Hematopoietic multipotent progenitor cell treated with erythropoietin and hydrocortisone succinate and interleukin-3 and kit ligand, for 17 days (in vitro differentiated cells): Measurements from ENCODE around the gene ZNF778.

Source experiments
- DNase-seq: peaks from one replicate; pipeline ENCODE4 v3.0.0-alpha.2; 2015; ENCODE audit warnings: low spot score

Gene ZNF778

DNA sequence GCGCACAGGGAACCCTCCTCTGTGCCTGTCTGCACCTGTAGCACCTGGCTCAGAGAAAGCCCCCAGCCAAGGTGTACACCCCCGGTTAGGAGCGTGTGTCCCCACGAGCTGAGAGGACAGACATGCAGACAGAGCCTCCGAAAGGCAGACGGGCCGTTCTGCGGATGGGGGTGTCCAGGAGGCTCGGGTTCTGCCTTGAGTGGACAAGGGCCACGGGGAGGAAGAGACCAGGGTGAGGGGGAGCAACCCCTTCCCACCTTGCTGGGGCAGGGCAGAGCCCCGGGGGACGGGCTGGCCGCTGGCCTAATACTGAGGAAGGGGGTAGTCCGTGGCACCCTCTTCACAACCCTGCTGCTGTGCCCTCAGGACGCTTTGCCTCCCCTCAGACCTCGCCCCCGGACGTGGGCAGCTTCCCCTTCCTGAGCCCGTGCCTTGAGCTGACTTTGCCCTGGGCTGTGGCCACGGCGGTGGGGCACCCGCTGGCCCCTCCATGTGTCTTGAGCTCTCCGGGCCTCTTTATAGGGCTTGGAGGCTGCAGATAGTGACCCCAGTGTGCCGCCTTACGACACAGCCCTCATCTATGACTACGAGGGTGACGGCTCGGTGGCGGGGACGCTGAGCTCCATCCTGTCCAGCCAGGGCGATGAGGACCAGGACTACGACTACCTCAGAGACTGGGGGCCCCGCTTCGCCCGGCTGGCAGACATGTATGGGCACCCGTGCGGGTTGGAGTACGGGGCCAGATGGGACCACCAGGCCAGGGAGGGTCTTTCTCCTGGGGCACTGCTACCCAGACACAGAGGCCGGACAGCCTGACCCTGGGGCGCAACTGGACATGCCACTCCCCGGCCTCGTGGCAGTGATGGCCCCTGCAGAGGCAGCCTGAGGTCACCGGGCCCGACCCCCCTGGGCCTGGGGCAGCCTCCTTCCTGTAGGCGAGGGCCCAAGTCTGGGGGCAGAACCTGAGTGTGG lies 22.9 kb upstream of the ZNF778 start:
- no peak for DNase-seq

DNA sequence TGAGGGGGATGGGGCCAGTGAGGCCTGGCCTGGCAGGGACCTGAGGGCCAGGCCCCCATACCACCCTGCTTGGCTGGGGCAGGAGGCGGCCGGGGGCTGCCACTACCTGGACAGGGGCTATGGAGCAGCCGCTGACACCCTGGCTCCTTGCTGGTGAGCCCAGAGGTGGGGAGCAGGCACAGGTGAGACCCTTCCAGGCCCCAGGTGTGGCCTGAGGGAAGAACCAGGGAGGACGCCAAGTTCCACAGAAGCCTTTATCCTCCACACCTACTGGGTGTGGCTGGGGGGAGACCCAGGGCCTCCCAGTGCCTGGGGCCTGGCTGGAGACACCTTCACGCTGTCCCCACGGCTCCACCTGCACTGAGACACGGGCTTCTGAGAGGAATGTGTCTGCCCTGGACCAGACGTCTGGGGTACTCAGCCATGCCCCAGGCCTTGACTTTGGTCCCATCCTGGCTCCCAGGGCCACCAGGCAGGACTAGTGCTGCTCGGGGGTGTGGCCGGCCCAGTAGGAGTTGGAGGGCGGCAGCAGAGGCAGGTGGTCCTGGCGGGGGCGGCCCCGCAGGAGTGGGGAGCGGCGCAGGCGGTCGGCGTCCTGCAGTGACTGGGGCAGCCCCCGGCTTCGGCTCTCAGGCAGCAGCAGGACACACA lies 21.9 kb upstream of the ZNF778 start:
- no peak for DNase-seq

GRCh38 chr16:89197033-89197632 lies 20.4 kb upstream of the ZNF778 start:
- no peak for DNase-seq

DNA sequence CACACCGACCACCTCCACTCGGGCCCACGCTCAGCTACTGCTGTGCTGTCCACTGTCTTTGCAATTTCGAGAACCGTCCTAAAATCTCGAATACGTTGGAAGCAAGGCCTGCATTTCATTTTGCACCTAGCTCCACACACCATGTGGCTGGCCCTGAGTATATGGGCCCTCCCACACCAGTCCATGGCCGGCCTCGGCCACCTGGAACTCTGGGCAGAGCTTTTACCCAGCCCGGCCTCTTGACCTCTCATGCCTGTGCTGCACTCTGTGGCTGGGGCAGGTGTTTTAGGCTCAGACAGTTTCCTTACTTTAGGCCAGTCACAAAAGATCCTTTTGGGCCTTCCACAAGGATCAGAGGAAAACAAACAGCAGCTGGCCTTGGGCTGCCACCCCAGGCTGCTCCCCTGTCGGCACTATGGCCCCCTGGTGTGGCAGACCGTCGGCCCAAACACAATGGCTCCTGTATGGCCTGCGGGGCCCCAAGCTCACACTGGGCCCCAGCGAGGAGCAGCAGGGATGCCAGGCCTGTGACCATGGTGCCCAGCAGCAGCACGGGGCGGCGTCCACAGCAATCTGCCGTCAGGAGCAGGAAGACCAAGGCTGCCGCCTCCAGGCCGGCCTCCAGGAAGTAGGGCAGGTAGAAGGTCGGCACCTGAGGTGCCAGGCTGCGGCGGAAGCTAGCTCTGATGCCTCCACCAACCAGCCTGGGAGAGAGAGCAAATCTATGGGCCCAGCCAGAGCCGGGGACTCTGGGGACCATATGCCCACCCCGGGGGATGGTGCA lies 19.7 kb upstream of the ZNF778 start:
- DNase-seq, result no peak

DNA sequence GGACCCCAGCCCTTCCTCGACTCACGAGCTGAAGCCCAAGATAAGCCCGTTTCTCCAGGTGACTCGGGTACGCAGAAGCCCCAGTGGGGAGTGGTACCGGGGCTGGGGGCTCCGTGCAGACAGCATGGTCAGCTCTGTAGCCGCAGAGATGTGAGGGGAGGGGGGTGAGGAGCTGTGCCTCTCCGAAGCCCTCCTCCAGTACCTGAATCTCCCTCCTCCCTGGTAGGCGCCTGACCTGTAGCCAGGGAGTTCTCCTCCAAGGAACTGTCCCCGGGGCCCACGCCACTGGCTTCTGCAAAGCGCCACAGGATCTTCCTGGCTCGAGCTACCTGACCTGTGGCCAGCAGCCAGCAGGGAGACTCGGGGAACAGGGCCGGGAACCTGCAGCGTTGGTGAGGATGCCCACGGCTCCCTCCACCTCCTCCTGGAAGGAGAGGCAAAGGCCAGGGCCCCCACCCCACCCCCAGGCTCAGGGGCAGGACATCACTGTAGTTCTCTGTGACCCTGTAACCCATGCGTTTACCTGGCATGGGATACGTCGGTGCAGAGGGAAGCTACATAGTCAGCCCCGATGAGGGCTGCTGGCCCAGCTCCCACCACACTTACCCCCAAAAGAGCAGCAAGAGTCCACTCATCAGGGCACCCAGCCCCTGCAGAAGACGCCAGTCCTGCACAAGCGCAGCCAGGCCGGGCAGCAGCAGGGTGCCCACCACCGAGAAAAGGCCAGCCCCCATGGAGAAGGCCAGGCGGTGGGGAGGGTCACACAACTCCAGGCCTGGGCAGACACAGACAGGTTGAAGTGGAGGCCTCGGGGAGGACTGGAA lies 18.9 kb upstream of the ZNF778 start:
- no peak for DNase-seq

GRCh38 chr16:89199241-89200123 lies 18.0 kb upstream of the ZNF778 start:
- DNase-seq, result no peak

DNA sequence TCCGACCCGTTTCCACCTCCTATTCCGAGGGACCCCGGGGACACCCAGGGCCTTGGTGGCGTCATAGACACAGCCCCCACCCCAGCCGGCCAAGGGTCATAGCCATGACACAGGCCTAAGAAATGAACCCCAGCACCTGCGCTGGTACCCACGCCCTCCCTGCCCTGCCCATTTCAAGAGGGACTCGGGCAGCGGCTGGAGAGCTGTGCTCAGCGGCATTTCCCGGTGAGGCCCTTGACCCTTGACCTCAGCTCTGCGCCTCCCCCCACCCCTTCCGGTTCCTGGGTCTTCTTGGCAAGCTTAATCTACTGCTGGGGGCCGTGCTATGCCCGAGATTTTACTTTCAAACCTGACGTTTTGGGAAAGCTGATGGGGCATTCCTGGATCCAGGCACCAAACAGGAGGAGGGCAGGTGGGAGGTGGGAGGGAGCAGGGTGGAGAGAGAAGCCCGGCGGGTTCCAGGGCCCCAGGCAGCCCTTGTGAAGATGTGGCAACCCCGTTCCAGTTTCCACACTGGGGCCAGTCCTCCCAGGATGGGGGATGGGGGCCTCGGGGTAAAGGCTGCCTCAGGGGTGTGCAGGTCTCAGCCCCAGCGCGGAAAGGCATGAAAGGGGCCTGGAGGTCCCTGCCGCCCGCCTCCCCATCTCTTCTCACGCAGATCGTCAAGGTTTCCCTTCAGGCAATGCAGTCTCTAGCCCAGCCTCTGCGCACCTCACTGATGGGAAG lies 17.2 kb upstream of the ZNF778 start, which contains the start of gene SLC22A31:
Gene SLC22A31, minus strand, starts transcription at position 414 of the 726 bp plus-strand sequence. Its CDS starts 36 bp downstream, at position 378.
- no peak for DNase-seq

GRCh38 chr16:89200850-89201411 lies 16.6 kb upstream of the ZNF778 start:
- DNase-seq, result no peak

DNA sequence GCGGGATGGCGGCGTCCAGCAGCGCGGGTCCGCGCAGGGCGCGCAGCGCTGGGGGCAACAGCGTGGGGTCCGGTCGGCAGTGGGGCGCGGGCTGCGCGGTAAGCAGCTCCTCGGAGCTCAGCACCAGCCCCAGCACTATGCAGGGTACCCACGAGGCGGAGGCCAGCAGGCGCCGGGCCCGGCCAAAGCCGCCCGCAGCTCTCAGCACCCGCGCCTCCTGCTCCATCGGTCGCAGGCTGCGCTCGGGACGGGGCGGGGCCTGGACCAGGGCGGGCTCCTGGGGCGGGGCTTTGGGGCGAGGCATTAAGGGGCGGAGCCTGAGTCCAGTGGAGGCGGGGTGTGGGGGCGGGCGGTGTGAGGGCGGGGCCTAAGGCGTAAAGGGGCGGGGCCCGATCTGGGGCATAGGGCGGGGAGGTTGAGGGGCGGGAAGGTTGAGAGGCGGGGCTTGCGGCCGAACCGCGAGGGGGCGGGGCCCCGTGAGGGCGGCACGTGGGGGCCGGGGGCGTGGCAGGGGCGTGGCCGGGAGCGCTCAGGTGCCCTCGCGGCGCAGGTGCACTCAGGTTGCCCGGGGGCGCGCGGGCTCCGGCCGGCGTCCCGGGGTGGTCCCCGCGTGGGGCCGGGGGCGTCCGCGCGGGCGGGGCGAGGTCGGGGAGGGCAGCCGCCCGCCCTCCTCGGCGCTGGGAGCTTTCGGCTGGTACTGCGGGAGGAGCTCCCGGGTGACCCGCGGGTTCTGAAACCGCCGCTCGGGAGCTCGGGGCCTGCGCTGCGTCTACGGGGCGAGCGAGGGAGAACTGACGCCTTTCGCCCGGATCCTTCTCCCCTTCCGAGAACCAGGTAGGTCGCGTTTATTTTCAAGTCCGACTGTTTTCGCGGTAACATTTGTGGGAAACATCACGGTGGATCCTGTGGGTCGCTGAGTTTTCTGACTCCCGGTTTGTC lies 15.8 kb upstream of the ZNF778 start:
- DNase-seq, result peak; percentile 69

DNA sequence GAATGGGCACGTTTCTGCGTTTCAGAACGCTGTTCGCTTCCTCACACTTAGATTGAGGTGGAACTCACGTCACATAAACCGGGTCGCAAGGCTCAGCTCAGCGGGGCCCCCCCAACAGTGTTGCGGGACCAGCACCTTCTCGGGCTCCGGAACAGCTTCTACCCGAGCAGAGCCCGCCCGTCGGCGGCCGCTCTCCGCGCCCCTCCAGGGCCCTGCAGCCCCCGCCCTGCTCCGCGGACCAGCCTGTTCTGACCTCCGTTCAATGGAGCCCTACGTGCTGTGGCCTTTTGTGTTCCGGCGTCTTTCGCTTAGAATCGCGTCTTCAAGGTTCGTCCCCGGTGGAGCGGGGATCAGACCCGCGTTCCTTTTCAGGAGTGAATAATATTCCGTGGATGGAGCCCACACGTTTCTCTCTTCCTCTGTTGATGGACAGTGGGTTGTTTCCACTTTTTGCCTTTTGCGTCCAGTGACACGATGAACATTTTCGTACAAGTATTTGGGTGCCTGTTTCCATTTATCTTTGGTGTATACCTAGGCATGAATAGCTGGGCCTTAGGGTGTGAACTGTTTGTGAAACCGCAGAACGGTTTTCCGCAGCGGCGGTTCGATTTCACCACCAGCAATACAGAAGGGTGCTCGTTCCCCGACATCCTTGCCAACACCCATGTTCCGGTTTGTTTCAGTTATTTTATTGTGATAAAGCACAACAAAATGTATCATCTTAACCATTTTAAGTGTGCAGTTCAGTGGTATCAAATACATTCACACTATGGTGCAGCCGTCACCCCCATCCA lies 14.9 kb upstream of the ZNF778 start:
- no peak for DNase-seq

DNA sequence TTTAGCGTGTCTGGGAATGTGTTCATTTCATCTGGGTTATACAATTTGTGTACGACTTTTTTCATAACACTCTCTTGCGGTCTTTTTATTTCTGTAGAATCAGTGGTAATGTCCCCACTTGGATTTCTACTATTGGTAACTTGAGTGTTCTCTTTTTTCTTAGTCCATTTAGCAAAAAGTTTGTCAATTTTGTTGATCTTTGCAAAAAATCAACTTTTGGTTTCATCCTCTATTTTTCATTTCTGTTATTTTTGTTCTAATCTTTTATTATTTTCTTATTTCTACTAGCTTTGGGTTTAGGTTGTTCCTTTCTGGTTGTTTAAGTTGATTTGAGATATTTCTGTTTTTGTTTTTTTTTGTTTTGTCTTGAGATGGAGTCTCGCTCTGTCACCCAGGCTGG lies 9.5 kb upstream of the ZNF778 start:
- DNase-seq, result no peak

DNA sequence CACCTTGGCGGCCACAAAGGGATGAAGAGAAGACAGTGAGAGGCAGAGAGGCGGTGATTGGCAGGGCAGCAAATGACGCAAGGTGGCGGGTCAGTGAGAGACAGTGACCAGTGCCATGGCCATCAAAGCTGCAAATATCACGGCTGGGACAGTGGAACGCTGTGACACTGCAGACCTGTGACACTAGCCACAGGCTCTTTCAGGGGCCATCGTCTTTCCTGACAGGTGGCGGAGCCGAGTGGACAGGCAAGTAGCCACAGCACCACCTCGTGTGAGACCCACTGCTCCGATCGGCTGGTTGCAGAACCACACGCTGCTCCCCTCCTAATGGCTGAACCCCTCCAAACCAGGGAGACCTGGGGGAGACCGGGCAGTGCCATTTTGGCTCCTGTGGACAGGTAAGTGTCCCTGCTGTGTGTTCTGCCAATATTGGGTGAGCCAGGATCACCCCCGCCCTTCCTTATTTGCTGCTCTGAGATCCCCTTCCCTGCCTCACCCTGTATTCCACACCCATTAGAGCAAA lies 7.9 kb upstream of the ZNF778 start:
- no peak for DNase-seq

GRCh38 chr16:89210165-89210903 lies 7.2 kb upstream of the ZNF778 start:
- DNase-seq, result no peak

- DNase-seq, result no peak
These were observed 6.5 kb upstream of the ZNF778 start for GRCh38 chr16:89210904-89211515.

DNA sequence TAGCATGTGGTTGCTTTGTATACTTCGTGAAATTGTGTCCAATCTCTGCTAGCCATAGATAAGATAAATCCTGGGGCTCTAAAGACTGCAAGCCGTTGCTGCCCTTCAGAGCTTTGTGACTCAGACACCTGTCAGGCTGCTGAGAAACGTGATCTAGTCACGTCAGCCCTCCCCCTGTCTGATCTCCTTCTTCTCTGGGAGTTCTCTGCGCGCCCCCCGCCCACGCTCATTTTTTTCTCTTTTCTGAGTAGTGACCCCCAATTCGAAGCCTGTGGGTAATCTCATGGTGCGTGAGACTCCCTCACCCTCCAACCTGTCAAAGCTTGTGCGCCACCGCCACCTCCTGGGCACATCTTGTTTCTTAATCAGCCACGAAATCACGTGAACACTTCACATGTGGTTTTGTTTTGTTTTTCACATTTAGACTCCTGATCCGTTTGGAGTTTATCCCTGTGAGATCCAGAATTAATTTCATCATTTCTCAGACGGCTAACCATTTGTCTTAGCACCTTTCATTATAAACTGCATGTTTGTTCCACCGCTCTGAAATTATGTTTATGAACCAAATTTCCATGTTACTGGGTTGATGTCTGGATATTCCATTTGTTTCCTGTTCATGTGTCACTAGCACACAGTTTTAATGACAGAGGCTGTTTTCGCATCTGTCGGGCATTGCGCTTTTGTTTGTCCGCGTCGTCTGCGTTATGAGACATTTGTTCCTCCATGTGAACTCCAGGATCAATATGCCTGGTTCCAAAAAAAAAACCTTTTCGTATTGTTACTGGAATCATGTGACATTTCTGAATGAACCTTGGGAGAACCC lies 977 bp upstream of the ZNF778 start:
- peak; percentile 88 for DNase-seq
